GM18519 (cell line): ENCODE data around the gene TMEM131L.
"Not testable (repeated sequence)": the region's sequence is repeated elsewhere in the genome, so short reads cannot be mapped to it uniquely, and the experiment has no call there.

ENCODE experiments used
- ATAC-seq: cut with Tn5 transposase; IDR thresholded peaks from one replicate; pipeline ENCODE4 v1.9.1; 2021; ENCODE audit warnings: mild to moderate bottlenecking, moderate library complexity; ENCODE audit not compliant: unreplicated experiment, low FRiP score

TMEM131L gene, protein sequence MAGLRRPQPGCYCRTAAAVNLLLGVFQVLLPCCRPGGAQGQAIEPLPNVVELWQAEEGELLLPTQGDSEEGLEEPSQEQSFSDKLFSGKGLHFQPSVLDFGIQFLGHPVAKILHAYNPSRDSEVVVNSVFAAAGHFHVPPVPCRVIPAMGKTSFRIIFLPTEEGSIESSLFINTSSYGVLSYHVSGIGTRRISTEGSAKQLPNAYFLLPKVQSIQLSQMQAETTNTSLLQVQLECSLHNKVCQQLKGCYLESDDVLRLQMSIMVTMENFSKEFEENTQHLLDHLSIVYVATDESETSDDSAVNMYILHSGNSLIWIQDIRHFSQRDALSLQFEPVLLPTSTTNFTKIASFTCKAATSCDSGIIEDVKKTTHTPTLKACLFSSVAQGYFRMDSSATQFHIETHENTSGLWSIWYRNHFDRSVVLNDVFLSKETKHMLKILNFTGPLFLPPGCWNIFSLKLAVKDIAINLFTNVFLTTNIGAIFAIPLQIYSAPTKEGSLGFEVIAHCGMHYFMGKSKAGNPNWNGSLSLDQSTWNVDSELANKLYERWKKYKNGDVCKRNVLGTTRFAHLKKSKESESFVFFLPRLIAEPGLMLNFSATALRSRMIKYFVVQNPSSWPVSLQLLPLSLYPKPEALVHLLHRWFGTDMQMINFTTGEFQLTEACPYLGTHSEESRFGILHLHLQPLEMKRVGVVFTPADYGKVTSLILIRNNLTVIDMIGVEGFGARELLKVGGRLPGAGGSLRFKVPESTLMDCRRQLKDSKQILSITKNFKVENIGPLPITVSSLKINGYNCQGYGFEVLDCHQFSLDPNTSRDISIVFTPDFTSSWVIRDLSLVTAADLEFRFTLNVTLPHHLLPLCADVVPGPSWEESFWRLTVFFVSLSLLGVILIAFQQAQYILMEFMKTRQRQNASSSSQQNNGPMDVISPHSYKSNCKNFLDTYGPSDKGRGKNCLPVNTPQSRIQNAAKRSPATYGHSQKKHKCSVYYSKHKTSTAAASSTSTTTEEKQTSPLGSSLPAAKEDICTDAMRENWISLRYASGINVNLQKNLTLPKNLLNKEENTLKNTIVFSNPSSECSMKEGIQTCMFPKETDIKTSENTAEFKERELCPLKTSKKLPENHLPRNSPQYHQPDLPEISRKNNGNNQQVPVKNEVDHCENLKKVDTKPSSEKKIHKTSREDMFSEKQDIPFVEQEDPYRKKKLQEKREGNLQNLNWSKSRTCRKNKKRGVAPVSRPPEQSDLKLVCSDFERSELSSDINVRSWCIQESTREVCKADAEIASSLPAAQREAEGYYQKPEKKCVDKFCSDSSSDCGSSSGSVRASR (N-terminal part only)

DNA sequence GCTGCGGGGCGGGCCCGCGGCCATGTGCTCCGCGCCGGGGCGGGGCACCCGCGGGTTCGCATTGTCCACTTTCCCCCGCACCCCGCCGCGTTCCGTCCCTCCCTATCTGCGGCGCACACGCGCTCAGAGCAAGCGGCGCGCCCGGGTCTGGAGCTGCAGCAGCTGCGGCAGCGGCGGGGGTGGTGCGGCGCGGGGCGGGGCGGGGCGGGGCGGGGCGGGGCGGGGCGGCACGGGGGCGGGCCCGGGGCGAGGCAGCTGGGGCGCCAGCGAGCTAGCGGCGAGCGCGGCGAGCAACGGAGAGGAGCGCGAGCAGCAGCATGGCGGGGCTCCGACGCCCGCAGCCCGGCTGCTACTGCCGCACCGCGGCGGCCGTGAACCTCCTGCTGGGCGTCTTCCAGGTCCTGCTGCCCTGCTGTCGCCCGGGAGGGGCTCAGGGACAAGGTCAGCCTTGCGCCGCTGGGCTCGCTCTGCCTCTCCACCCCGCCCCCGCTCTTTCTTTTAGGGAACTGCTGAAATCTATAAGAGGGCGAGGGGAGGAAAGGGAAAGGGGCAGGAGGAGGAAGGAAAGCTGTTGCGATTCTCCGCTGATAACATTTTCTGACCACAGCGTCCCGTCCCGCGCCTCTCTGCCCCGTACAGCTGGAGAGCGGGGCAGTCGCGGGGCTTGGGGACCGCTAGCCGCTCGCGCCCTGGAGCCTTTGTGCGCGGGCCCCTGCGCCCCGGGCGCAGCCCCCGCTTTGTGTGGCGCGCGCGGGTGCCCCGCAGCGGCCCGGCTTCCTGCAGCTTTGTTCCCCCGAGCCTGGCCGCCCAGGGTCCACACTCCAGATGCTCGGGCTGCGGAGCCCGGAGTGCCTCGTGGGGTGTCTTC is at the start of gene TMEM131L:
TSS of gene TMEM131L (plus strand) at position 280 of the 868 bp plus-strand sequence. CDS start at position 318, 38 bp downstream.
- ATAC-seq = no peak

DNA sequence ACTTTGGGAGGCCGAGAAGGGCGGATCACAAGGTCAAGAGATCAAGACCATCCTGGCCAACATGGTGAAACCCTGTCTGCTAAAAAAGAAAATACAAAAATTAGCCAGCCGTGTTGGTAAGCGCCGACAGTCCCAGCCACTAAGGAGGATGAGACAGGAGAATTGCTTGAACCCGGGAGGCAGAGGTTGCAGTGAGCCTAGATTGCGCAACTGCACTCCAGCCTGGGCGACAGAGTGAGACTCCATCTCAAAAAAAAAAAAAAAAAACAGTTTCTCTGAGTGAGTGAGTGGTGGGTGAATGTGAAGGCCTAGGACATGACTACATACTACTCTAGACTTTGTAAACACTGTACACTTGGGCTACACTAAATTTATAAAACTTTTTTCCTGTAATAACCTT is 49.7 kb upstream of the TMEM131L start:
- not testable (repeated sequence) for ATAC-seq

DNA sequence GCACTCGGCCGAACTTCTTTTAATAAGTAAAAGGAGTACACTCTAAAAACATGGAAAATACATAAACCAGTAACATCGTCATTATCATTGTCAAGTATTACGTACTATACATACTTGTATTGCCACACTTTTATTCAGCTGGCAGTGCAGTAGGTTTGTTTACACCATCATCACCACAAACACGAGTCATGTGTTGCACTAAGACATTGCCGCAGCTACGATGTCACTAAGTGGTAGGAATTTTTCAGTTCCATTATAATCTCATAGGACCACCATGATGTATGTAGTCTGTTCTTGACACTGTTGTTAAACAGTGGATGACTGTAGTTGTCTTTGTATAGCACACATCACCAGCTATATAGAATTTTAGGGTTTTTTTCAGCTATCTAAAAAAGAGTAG is 48.0 kb upstream of the TMEM131L start:
- no peak for ATAC-seq

DNA sequence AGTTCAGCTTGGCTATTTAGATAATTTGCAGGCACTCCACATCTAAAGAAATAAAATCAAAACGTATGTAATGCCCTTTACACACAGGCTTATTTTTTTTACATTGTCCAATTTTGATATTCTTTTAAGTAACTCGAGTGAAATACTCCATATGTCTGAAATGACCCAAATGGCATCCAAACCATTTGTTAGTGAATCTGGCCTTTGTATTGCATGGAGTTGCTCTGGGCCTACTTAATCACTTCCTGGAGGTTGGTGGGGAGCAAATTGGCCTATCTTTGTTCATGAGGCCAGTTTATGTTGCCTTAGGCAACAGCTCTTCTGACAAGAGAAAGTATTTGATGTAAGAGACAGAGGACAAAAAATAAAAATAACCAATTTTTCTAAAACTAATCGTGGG is 47.6 kb upstream of the TMEM131L start:
- ATAC-seq = no peak

DNA sequence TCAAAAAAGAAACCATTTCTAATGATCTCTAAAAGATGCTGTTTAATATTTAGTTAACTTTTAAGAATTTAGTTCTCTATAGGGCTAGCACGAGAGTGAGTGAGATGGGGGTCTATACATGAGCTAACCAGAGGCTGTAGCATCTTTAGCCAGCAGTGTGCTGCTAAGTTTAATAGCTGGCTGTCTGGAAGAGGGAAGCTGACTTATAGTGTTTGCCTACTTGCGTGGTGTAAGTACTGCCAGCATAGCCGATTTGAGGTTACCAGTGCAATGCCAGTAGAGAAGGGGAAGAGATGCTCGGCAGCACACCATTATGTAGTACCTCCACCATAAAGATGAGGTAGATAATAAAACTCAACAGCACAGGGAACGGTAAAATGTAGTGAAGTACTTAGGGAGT is 47.1 kb upstream of the TMEM131L start:
- no peak for ATAC-seq

DNA sequence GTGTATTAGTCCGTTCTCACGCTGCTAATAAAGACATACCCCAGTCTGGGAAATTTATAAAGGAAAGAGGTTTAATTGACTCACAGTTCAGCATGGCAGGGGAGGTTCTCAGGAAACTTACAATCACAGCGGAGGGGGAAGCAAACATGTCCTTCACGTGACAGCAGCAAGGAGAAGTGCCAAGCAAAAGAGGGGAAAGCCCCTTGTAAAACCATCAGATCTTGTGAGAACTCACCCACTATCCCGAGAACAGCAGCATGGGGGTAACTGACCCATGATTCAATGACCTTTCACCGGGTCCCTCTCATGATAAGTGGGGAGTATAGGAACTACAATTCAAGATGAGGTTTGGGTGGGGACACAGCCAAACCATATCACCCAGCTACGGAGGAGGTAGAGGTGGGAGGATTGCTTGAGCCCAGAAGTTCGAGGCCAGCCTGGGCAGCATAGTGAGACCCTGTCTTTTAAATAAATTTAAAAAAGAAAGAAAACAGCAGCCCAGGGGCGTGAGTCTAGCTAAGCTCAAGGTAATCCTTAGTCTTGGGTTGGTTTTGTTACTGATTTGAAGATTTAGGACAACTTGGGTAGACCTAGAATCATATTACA is 46.4 kb upstream of the TMEM131L start:
- ATAC-seq = no peak

DNA sequence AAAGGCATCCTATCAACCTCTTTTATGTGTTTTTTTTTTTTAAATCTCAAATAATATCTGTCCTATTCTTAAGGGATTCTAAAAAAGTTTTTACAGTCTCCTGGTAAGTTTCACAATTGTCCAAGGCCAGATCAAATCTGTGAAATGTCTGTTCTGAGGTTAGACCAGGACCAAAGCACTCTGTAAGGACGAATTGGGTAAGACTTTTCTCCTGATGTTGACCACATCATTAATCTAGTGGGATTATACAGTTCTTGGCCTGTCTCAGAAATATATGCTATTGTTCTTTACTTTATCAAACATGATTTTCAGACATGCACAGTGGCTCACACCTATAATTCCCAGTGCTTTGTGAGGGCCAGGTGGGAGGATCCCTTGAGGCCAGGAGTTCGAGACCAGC is 45.8 kb upstream of the TMEM131L start:
- no peak for ATAC-seq

DNA sequence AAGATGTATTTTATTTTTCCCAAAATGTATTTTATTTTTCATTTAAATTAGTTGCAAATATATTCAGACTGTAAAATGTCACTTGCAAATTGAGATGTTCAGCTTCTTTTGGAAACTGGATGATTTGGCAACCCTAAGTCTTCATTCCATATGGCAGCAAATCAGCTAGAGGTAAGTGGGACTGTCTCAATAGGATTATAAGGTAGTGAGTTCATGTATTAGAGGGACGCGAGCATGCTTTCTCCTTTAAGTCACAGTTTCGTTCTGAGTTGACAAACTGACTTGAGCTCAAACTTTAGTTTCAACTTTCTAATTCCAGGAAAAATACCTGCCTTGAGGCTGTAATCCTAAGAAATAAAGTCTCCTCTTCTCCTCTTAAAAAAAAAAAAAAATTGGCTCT is 44.2 kb upstream of the TMEM131L start:
- ATAC-seq = peak; percentile 64

DNA sequence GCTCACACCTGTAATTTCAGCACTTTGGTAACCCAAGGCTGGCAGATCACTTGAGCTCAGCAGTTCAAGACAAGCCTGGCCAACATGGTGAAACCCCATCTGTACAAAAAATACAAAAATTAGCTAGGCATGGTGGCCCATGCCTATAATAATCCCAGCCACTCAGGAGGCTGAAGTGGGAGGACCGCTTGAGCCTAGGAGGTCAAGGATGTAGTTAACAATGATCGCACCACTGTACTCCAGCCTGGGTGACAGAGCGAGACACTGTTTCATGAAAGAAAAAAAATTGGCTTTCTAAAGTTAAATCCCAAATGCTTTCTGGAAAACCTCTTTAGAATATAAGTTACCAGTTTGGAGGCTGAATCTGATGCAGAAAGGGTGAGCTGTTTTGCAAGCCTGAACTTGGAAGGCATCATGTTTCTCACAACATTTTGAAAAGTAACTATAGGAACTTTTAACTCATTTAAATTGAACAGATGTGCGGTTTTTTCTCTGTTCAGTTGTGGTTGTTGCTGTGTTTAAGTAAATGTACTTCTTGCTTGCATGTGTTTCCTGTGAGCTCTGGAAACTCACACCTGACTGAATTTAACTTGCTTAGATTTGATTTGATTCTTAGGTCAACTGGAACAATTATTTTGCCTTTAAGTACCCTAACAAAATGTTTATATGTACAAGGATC is 39.8 kb upstream of the TMEM131L start:
- ATAC-seq = no peak

DNA sequence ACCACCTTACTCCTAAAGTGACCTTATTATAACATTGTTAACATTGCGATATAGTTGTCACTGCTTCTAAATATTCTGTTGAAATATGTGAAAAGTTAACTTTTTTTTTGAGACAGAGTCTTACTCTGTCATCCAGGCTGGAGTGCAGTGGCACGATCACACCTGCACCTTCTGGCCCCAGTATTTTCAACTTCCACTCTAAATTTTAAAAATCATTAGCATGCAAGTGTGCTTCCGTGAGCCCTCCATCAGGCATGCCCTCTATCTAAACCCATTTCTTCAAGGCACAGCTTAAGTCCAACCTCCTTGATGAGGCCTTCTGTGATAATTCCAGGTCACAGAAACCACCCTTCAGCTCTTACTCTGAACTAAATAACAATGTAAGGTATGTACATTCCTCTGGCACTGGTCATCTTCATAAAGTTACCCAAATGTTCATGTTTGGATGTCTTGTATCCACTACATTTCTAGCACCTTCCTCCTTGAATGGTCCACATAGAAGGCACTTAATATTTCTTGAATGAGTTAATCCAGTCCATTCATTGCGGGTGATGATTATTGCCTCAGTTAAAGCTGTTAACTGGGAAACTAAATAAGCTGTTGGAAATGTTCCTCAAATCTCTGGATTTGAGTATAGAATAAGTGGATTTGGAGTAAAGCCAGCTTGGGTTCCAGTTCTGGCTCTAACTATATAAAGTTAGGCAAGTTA is 38.6 kb upstream of the TMEM131L start:
- no peak for ATAC-seq

DNA sequence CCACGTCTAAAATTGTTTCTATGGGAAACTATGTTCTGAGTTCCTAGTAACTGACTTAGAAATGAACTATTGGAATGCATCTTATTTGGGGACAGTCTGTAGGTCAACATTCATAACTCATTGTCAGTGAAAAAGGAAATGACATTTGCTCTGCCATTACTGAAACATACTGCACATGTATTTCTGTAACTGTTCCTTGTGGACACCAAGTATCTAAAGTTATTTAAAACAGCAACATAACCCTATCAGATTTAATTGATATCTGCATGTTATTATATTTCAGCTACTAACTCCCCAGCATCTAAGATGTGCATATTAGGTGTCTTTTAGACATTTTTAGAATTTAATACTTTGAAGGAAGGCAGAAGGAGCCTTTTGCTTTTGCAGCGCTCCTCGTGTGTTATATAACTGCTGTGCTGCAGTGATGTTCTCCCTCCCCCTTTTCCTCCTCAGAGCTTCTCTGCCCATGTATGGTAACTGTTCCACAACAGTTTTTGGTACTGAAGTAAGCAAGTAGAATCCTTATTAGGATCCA is 37.2 kb upstream of the TMEM131L start:
- no peak for ATAC-seq

DNA sequence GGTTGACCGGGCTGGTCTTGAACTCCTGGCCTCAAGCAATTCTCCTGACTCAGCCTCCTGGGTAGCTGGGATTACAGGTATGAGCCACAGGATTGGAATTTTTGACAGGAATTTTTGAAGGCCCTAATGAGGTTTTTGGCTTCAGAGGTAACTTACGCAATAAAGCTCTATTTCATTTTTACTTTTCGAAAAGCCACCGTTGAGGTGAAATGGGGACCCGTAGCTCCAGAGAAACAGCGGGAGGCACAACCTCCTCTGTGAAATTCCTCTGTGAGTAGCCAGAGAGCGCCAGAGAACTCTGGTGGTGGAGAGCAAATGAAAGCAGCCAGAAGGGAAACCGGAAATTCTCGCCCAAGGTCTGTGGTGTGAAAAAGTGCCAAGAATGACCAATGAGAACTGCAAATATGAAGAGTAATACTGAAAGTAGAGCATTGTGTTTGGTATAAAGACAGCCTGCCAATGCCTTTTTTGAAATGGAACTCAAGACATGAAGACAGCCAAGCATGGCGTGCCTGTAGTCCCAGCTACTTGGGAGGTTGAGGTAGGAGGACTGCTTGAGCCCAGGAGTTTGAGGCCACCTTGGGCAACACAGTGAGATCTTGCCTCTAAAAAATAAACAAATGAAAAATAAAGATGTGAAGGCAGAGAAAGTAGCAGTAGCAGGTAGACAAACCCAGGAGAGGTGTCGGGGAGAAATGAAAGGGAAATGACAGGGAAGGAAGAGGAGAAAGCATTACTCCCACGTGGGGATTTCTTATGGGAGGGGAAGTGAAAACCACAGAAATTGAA is 33.0 kb upstream of the TMEM131L start:
- peak; percentile 84 for ATAC-seq

DNA sequence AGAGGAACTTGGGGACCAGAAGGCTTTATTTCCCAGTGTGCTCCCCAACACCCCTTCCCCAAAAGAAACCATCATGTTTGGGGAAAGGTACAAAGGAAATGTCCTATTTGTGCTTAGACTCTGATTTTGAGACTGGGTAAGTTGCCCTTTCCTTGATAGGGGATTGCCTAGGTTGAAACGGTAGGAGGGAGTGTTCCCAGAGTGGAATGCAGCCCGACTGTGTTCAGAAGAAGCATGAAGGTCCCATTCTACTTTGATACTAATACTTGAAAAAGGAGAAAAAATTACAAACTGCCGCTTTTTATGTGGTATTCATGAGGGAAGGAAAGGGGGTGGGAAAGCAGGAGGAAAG is 32.4 kb upstream of the TMEM131L start:
- ATAC-seq = no peak

DNA sequence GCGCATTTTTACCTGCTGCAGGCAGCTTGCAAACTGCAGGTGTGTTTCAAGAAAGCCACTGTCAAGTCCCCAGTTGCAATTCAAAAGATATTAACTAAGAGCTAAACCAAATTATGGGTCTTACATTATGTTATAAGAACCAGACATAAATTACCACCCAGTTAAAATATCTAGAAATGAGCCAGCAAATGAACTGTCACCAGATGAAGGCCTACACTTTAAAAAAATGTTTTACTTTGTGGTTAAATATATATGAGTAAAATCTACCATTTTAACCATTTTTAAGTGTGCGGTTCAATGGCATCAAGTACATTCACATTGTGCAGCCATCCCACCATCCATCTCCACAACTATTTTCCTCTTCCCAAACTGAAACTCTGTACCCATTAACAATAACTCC is 32.0 kb upstream of the TMEM131L start:
- ATAC-seq = no peak

DNA sequence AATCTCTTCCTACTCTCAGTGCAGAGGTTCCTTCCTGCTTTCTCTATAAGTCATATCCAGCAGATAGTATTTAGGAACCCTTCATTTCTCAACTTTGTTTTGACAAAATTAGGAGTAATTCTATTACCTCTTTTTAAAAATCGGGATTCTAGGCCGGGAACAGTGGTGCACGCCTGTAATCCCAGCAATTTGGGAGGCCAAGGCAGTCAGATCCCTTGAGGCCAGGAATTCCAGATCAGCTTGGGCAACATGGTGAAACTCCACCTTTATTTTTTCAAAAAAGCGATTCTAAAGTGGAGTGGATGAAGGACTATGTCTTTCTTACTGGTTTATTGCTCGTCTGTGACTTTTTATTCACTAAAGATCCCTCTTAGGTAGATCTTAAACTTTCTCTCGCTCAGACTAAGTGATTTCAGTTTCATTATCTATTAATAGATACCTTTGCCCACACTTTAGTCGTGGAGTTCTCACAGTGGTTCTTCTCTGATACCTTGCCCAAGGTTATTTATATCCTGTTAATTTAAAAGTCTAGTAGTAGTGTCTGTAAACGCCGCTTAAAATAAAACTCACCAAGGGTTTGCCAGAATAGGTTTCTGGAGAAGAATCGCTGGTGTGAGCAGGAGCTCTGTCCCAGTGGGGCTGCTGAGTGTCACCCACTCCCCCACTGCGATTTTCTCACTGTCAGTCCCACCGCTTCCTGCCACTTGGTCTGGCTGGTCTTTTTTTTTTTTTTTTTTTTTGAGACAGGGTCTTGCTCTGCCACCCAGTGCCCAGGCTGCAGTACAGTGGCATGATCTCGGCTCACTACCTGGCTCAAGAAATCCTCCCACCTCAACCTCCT is 27.0 kb upstream of the TMEM131L start:
- ATAC-seq = peak; percentile 67

DNA sequence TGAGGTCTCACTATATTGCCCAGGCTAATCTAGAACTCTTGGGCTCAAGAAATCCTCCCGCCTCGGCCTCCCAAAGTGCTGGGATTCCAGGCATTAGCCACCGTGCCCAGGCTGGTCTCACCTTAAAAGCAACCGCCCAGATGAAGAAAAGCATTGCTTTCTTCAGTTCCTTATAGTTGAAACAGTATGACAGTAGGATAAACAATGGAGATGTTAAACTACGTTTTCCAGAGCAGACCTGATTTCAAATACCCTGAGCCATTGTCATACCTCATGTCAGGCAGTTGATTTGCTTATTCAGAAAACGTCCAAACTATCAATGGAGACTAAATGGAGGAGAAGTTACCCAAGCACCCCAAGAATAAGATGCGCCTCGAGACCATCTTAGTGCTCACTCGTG is 26.3 kb upstream of the TMEM131L start:
- ATAC-seq = no peak
